HepG2 (cell line): Measurements from ENCODE around the gene PTPRN. TPM values are rescaled to one million over a fixed set of nuclear protein-coding genes. Genes with fewer than 3 reads are reported as not detected.

Experiments used
- EP300 ChIP-seq, 3 experiments: sonication (generic) in 1 of 3; formaldehyde crosslinking in 1 of 3; IDR thresholded peaks; 2 replicates each; pipeline versions ENCODE4 v1.5.1 to v1.6.1; 2011 to 2020; ENCODE audit warnings: low read depth in 2 of 3, low read length in 2 of 3, borderline replicate concordance in 1 of 3, improper control_type of control experiment in 1 of 3, mild to moderate bottlenecking in 1 of 3, missing genetic modification reagents in 1 of 3, moderate library complexity in 1 of 3
- IRF2 ChIP-seq: IDR thresholded peaks from 2 replicates; pipeline ENCODE4 v1.6.1; 2018; ENCODE audit warnings: missing genetic modification reagents, missing compliant biosample characterization
- KAT8 ChIP-seq: IDR thresholded peaks from 2 replicates; pipeline ENCODE4 v1.6.1; 2016; ENCODE audit warnings: missing genetic modification reagents, missing compliant biosample characterization
- MAF1 ChIP-seq: sonication (generic); formaldehyde crosslinking; IDR thresholded peaks from 2 replicates; pipeline ENCODE4 v1.5.0; 2020; ENCODE audit warnings: missing genetic modification reagents, borderline replicate concordance
- NFRKB ChIP-seq: fragments of 450-650 bp; IDR thresholded peaks from 2 replicates; pipeline ENCODE4 v1.6.1; 2017
- PHF5A ChIP-seq: IDR thresholded peaks from one replicate; pipeline ENCODE4 v1.6.1; 2018; ENCODE audit warnings: low read depth, missing genetic modification reagents; ENCODE audit not compliant: unreplicated experiment
- PITX1 ChIP-seq: sonication (generic); formaldehyde crosslinking; IDR thresholded peaks from 2 replicates; pipeline ENCODE4 v1.5.1; 2020; ENCODE audit warnings: mild to moderate bottlenecking, missing genetic modification reagents
- ZMAT3 ChIP-seq: sonication (generic); formaldehyde crosslinking; conservative IDR thresholded peaks from 2 replicates; pipeline ENCODE4 v1.7.0; 2021; ENCODE audit warnings: missing genetic modification reagents
- ZNF44 ChIP-seq: sonication (generic); formaldehyde crosslinking; IDR thresholded peaks from 2 replicates; pipeline ENCODE4 v1.5.1; 2020; ENCODE audit warnings: mild to moderate bottlenecking, missing genetic modification reagents
- ZNF616 ChIP-seq: sonication (generic); formaldehyde crosslinking; IDR thresholded peaks from 2 replicates; pipeline ENCODE4 v1.5.0; 2020; ENCODE audit warnings: low read depth, mild to moderate bottlenecking, missing genetic modification reagents
- polyA plus RNA-seq, 8 experiments: library from polyadenylated mRNA; depleted of rRNA in 3 of 8; stranded (reverse) in 7 of 8; unstranded in 1 of 8; fragments of >200 nt; fragmentation: Illumina TruSeq in 4 of 8; extraction: Trizol in 4 of 8; gene quantifications; 2 replicates each; pipeline versions ENCODE4 v1.2.1 to v1.2.3, GENCODE V29; 2011 to 2016; ENCODE audit warnings: low read depth in 4 of 8, missing spikeins in 1 of 8, mixed read lengths in 1 of 8; ENCODE audit not compliant: insufficient read depth in 1 of 8
- total RNA-seq, 5 experiments: library from RNA; depleted of rRNA; stranded (reverse); fragments of >200 nt; fragmentation: Illumina TruSeq; extraction: Trizol; gene quantifications; 2 replicates each; pipeline ENCODE4 v1.2.3, GENCODE V29; 2016; ENCODE audit warnings: low read depth in 1 of 5
- TF ChIP-seq, protein P1 (sequence below): sonication (generic); formaldehyde crosslinking; IDR thresholded peaks from 2 replicates; pipeline ENCODE4 v1.5.1; 2020; ENCODE audit warnings: mild to moderate bottlenecking, missing genetic modification reagents, borderline replicate concordance
- TF ChIP-seq, protein P2 (sequence below): sonication (generic); formaldehyde crosslinking; IDR thresholded peaks from 2 replicates; pipeline ENCODE4 v1.5.1; 2020; ENCODE audit warnings: mild to moderate bottlenecking, missing genetic modification reagents
- TF ChIP-seq, protein P3 (sequence below), 2 experiments: sonication (generic) in 1 of 2; formaldehyde crosslinking in 1 of 2; IDR thresholded peaks; 2 replicates each; pipeline versions ENCODE4 v1.5.1 to v1.6.1; 2011 to 2020; ENCODE audit warnings: borderline replicate concordance in 1 of 2, low read depth in 1 of 2, low read length in 1 of 2, mild to moderate bottlenecking in 1 of 2, missing genetic modification reagents in 1 of 2, moderate library complexity in 1 of 2
- TF ChIP-seq, protein P4 (sequence below): IDR thresholded peaks from 2 replicates; pipeline ENCODE4 v1.6.1; 2016; ENCODE audit warnings: low read depth, control low read depth

The PTPRN gene
- total and polyA plus RNA-seq, 2 of the 13 experiments (the other 11 are each of a cell fraction or from before 2014, with no cell fraction given): 0.26 TPM; not detected in 1

DNA sequence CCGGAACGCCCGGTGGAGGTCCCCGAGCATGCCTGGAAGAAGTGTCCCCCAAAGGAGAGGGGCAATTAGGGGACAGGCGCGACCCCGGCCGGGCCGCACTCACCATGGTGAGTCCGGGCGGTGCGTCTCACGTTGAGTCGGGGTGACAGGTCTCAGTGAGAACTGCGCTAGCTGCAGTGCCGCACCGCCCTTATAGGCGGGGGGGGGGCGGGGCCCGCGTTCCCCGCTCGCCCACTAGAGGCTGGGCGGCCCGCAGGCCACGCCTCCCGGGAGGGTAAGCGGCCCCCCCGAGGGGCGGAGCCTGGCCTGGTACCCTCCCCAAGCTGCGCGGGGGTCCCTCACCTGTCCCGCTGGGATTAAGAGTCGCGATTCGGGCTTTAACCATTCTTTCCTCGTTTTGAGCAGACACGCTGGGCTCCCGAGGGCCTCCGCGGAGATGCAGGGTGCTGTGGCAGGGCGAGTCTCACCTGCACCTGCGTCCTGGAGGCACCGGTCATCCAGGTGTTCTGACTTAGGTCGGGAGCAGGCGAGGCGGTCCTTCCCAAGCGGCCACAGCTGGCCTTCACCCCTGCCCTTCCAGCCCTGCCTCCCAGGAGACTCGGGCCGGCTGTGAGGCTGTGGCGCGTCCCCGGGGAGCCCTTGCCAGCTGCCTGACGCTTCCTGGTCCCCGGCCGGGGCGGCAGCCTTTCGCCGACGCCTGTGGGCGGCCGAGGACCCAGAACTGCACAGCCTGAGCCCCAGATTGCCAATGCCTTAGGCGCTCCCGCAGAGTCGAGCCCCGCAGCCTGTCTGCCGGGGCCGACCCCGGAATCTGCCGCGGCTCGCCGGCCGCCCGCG is 55.2 kb downstream of the PTPRN start, which contains the start of gene TUBA4A (continued):
- TF ChIP-seq, protein P1, sequence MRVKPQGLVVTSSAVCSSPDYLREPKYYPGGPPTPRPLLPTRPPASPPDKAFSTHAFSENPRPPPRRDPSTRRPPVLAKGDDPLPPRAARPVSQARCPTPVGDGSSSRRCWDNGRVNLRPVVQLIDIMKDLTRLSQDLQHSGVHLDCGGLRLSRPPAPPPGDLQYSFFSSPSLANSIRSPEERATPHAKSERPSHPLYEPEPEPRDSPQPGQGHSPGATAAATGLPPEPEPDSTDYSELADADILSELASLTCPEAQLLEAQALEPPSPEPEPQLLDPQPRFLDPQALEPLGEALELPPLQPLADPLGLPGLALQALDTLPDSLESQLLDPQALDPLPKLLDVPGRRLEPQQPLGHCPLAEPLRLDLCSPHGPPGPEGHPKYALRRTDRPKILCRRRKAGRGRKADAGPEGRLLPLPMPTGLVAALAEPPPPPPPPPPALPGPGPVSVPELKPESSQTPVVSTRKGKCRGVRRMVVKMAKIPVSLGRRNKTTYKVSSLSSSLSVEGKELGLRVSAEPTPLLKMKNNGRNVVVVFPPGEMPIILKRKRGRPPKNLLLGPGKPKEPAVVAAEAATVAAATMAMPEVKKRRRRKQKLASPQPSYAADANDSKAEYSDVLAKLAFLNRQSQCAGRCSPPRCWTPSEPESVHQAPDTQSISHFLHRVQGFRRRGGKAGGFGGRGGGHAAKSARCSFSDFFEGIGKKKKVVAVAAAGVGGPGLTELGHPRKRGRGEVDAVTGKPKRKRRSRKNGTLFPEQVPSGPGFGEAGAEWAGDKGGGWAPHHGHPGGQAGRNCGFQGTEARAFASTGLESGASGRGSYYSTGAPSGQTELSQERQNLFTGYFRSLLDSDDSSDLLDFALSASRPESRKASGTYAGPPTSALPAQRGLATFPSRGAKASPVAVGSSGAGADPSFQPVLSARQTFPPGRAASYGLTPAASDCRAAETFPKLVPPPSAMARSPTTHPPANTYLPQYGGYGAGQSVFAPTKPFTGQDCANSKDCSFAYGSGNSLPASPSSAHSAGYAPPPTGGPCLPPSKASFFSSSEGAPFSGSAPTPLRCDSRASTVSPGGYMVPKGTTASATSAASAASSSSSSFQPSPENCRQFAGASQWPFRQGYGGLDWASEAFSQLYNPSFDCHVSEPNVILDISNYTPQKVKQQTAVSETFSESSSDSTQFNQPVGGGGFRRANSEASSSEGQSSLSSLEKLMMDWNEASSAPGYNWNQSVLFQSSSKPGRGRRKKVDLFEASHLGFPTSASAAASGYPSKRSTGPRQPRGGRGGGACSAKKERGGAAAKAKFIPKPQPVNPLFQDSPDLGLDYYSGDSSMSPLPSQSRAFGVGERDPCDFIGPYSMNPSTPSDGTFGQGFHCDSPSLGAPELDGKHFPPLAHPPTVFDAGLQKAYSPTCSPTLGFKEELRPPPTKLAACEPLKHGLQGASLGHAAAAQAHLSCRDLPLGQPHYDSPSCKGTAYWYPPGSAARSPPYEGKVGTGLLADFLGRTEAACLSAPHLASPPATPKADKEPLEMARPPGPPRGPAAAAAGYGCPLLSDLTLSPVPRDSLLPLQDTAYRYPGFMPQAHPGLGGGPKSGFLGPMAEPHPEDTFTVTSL: no peak
- TF ChIP-seq ZNF616 (CRISPR knock-in tag) (no peak), PITX1 (CRISPR knock-in tag) (peak; percentile 46; the same call in 1 of the 2 replicates), PHF5A (CRISPR knock-in tag) (no peak), EP300 (IDR thresholded peaks at IDR 0.05; ENCODE audit: low read depth in 2 of 2, low read length in 2 of 2) (no peak), EP300 (CRISPR knock-in tag; IDR thresholded peaks at IDR 0.05; ENCODE audit: borderline replicate concordance) (no peak), NFRKB (no peak), MAF1 (CRISPR knock-in tag) (0 out of 2 replicates have a peak, but pooled peaks have one; percentile 37), IRF2 (CRISPR knock-in tag) (peak; percentile 34; the same call in 1 of the 2 replicates), ZMAT3 (CRISPR knock-in tag) (0 out of 2 replicates have a peak, but pooled peaks have one; percentile 69), KAT8 (peak; percentile 19; the same call in 1 of the 2 replicates), ZNF44 (CRISPR knock-in tag) (0 out of 2 replicates have a peak, but pooled peaks have one; percentile 82)
- TF ChIP-seq, protein P2, sequence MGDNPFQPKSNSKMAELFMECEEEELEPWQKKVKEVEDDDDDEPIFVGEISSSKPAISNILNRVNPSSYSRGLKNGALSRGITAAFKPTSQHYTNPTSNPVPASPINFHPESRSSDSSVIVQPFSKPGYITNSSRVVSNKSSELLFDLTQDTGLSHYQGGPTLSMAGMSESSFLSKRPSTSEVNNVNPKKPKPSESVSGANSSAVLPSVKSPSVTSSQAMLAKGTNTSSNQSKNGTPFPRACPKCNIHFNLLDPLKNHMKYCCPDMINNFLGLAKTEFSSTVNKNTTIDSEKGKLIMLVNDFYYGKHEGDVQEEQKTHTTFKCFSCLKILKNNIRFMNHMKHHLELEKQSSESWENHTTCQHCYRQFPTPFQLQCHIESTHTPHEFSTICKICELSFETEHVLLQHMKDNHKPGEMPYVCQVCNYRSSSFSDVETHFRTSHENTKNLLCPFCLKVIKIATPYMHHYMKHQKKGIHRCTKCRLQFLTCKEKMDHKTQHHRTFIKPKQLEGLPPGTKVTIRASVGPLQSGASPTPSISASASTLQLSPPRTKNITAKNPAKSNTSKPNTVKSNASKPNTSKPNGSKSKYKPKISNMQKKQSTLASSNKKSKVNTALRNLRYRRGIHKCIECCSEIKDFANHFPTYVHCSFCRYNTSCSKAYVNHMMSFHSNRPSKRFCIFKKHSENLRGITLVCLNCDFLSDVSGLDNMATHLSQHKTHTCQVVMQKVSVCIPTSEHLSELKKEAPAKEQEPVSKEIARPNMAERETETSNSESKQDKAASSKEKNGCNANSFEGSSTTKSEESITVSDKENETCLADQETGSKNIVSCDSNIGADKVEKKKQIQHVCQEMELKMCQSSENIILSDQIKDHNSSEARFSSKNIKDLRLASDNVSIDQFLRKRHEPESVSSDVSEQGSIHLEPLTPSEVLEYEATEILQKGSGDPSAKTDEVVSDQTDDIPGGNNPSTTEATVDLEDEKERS (CRISPR knock-in tag): 0 out of 2 replicates have a peak, but pooled peaks have one; percentile 46
- TF ChIP-seq, protein P3, sequence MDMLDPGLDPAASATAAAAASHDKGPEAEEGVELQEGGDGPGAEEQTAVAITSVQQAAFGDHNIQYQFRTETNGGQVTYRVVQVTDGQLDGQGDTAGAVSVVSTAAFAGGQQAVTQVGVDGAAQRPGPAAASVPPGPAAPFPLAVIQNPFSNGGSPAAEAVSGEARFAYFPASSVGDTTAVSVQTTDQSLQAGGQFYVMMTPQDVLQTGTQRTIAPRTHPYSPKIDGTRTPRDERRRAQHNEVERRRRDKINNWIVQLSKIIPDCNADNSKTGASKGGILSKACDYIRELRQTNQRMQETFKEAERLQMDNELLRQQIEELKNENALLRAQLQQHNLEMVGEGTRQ (IDR thresholded peaks at IDR 0.05; ENCODE audit: low read depth, low read length): no peak
- TF ChIP-seq, protein P3 (CRISPR knock-in tag; IDR thresholded peaks at IDR 0.05; ENCODE audit: borderline replicate concordance): no peak
- TF ChIP-seq, protein P4, sequence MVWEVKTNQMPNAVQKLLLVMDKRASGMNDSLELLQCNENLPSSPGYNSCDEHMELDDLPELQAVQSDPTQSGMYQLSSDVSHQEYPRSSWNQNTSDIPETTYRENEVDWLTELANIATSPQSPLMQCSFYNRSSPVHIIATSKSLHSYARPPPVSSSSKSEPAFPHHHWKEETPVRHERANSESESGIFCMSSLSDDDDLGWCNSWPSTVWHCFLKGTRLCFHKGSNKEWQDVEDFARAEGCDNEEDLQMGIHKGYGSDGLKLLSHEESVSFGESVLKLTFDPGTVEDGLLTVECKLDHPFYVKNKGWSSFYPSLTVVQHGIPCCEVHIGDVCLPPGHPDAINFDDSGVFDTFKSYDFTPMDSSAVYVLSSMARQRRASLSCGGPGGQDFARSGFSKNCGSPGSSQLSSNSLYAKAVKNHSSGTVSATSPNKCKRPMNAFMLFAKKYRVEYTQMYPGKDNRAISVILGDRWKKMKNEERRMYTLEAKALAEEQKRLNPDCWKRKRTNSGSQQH: peak; percentile 51; the same call in 1 of the 2 replicates
